Panc1 (cell line): ENCODE results near the gene RMND5A. TPM values are rescaled to one million over a fixed set of nuclear protein-coding genes. Genes with fewer than 3 reads are reported as not detected.

Experiments used
- ATAC-seq: fragments of 200-7000 bp; cut with Tn5 transposase; 2 replicates; pipeline ENCODE4 v1.9.1; 2020; ENCODE audit warnings: mild to moderate bottlenecking, moderate library complexity
- BruUV-seq: library from RNA; stranded (reverse); fragments of 400-500 nt; replicated peaks from 2 replicates; lab custom pipeline; 2021; lab: Mats Ljungman, UMichigan
- CTCF ChIA-PET: fragments of 300-600 bp; sonication (Branson Sonifier 250); formaldehyde crosslinking; loops from one replicate; lab custom pipeline; 2022; ENCODE audit warnings: antibody characterized with exemption; lab: Charles Lee
- POLR2A ChIA-PET: fragments of 300-600 bp; sonication (Branson Sonifier 250); formaldehyde crosslinking; loops from one replicate; lab custom pipeline; 2022; ENCODE audit warnings: antibody characterized with exemption; lab: Charles Lee
- DNase-seq: peaks from one replicate; pipeline ENCODE4 v3.0.0-alpha.2; 2010; ENCODE audit warnings: low read depth, low spot score
- H3K27ac ChIP-seq: 2 replicates; pipeline ENCODE4 v1.5.1; 2011; ENCODE audit warnings: mild to moderate bottlenecking, low read length, inconsistent platforms
- H3K27me3 ChIP-seq: fragments of 200-500 bp; sonication (Bioruptor generic); 2 replicates; pipeline ENCODE4 v1.6.0; 2014; ENCODE audit warnings: low read length, inconsistent platforms; ENCODE audit not compliant: control insufficient read depth, insufficient read depth
- H3K36me3 ChIP-seq: fragments of 200-500 bp; sonication (Bioruptor generic); 2 replicates; pipeline ENCODE4 v1.5.1; 2014; ENCODE audit warnings: inconsistent platforms, mild to moderate bottlenecking, low read length, moderate library complexity; ENCODE audit not compliant: control insufficient read depth, insufficient read depth
- H3K4me1 ChIP-seq: 2 replicates; pipeline ENCODE4 v1.5.1; 2011; ENCODE audit warnings: inconsistent platforms, mild to moderate bottlenecking, low read length, moderate library complexity; ENCODE audit not compliant: control insufficient read depth, insufficient read depth
- H3K4me3 ChIP-seq, 2 experiments: 2 replicates each; pipeline ENCODE4 v1.5.1; 2011 to 2012; ENCODE audit warnings: low read depth in 2 of 2, low read length in 2 of 2, mild to moderate bottlenecking in 2 of 2, inconsistent platforms in 1 of 2, moderate library complexity in 1 of 2
- H3K9me3 ChIP-seq: fragments of 200-500 bp; sonication (Bioruptor generic); 2 replicates; pipeline ENCODE4 v1.5.1; 2014; ENCODE audit warnings: low read depth, mild to moderate bottlenecking, inconsistent platforms, low read length, moderate library complexity; ENCODE audit not compliant: control insufficient read depth, insufficient read depth
- POLR2AphosphoS5 ChIP-seq: IDR thresholded peaks from 2 replicates; pipeline ENCODE4 v1.6.1; 2012; ENCODE audit warnings: mild to moderate bottlenecking, low read depth, low read length, moderate library complexity
- SIN3A ChIP-seq: IDR thresholded peaks from 2 replicates; pipeline ENCODE4 v1.6.1; 2012; ENCODE audit warnings: low read depth, mild to moderate bottlenecking, low read length, moderate library complexity, borderline replicate concordance; ENCODE audit not compliant: insufficient read depth
- TCF7L2 ChIP-seq: IDR thresholded peaks from 2 replicates; pipeline ENCODE4 v1.6.1; 2011; ENCODE audit warnings: mild to moderate bottlenecking, low read depth, low read length, inconsistent platforms
- in situ Hi-C: cut with HindIII; loops from 2 replicates; pipeline ENCODE4 v1.10.0; 2016; ENCODE audit warnings: low sequenced_read_pairs, low pct_unique_long_range_greater_than_20kb
- intact Hi-C: fragments of 100-400 bp; cut with micrococcal nuclease; formaldehyde crosslinking; loops from one replicate; pipeline ENCODE4 v1.10.0; 2022; ENCODE audit not compliant: unreplicated experiment
- total RNA-seq: library from RNA; stranded (reverse); gene quantifications from one replicate; pipeline ENCODE4 v1.2.1, GENCODE V29; 2021; ENCODE audit not compliant: unreplicated experiment
- TF ChIP-seq, protein P1 (sequence below), 2 experiments: IDR thresholded peaks; 2 replicates each; pipeline ENCODE4 v1.6.1; 2011 to 2012; ENCODE audit warnings: low read depth in 2 of 2, control low read depth in 1 of 2, low read length in 1 of 2, mild to moderate bottlenecking in 1 of 2, moderate library complexity in 1 of 2; ENCODE audit not compliant: insufficient read depth in 1 of 2
- TF ChIP-seq, protein P2 (sequence below): fragments of 450-650 bp; IDR thresholded peaks from 2 replicates; pipeline ENCODE4 v1.5.1; 2017; ENCODE audit warnings: mild to moderate bottlenecking

The RMND5A gene
- total RNA-seq, 1 experiment from 2014 or later: 42.8 TPM

DNA sequence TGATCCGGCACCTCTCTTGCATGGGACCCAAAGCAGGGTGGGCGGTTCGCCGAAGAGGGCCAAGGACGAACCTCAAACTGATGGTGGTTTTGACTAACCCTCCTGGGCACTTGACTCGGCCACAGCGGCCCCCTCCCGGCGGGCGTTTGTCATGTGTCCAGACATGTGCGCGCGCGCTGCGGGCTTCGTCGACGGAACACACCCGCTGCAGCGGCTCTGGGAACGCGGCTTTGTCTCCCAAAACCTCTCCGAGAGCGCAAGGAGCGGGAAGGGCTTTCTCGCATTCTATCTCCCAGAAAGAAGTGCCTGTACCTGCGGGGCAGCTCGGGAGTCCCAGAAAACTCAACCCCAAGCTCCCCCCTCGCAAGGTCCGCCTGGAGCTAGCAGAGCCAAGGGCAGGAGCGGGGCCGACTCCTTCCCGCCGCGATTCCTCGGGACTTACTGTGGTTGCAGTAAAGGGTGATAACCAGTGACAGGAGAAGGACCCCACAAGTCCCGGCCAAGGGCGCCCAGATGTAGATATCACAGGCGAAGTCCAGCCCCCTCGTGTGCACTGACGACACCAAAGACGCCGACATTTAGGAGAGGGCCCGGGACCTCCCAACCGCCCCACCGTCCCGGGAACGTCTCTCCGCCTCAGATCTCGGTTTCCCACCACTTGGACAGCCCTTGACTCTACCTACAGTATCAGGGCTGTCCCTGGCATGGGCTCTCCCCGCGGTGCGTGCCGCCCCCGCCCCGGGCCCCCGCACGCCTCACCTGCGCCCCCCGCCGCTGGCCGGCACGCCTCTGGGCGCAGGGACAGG lies 69.0 kb downstream of the RMND5A start:
- ChIA-PET CTCF (no interaction called here), POLR2A (no interaction called here)
- H3K4me1 ChIP-seq: no peaks in the 10 kb centered on the region
- H3K36me3 ChIP-seq: no peaks in the 10 kb centered on the region
- TF ChIP-seq, protein P1, sequence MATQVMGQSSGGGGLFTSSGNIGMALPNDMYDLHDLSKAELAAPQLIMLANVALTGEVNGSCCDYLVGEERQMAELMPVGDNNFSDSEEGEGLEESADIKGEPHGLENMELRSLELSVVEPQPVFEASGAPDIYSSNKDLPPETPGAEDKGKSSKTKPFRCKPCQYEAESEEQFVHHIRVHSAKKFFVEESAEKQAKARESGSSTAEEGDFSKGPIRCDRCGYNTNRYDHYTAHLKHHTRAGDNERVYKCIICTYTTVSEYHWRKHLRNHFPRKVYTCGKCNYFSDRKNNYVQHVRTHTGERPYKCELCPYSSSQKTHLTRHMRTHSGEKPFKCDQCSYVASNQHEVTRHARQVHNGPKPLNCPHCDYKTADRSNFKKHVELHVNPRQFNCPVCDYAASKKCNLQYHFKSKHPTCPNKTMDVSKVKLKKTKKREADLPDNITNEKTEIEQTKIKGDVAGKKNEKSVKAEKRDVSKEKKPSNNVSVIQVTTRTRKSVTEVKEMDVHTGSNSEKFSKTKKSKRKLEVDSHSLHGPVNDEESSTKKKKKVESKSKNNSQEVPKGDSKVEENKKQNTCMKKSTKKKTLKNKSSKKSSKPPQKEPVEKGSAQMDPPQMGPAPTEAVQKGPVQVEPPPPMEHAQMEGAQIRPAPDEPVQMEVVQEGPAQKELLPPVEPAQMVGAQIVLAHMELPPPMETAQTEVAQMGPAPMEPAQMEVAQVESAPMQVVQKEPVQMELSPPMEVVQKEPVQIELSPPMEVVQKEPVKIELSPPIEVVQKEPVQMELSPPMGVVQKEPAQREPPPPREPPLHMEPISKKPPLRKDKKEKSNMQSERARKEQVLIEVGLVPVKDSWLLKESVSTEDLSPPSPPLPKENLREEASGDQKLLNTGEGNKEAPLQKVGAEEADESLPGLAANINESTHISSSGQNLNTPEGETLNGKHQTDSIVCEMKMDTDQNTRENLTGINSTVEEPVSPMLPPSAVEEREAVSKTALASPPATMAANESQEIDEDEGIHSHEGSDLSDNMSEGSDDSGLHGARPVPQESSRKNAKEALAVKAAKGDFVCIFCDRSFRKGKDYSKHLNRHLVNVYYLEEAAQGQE (IDR thresholded peaks at IDR 0.05; ENCODE audit: insufficient read depth in 1 of 2, low read depth in 2 of 2, low read length in 1 of 2): no peak
- TF ChIP-seq, protein P2, sequence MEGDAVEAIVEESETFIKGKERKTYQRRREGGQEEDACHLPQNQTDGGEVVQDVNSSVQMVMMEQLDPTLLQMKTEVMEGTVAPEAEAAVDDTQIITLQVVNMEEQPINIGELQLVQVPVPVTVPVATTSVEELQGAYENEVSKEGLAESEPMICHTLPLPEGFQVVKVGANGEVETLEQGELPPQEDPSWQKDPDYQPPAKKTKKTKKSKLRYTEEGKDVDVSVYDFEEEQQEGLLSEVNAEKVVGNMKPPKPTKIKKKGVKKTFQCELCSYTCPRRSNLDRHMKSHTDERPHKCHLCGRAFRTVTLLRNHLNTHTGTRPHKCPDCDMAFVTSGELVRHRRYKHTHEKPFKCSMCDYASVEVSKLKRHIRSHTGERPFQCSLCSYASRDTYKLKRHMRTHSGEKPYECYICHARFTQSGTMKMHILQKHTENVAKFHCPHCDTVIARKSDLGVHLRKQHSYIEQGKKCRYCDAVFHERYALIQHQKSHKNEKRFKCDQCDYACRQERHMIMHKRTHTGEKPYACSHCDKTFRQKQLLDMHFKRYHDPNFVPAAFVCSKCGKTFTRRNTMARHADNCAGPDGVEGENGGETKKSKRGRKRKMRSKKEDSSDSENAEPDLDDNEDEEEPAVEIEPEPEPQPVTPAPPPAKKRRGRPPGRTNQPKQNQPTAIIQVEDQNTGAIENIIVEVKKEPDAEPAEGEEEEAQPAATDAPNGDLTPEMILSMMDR: no peak
- TF ChIP-seq TCF7L2 (no peak), POLR2AphosphoS5 (no peak), SIN3A (no peak)
- intact Hi-C loops: no loop called here
- DNase-seq: no peak
- no peak for ATAC-seq
- no peak overlapping the region for H3K27ac ChIP-seq
- H3K9me3 ChIP-seq: no peaks in the 10 kb centered on the region
- H3K27me3 ChIP-seq: peaks cover 6% of the 10 kb centered on the region
- in situ Hi-C loops: no loop called here
- no peak overlapping the region for H3K4me3 ChIP-seq
- BruUV-seq: no TSS peak

DNA sequence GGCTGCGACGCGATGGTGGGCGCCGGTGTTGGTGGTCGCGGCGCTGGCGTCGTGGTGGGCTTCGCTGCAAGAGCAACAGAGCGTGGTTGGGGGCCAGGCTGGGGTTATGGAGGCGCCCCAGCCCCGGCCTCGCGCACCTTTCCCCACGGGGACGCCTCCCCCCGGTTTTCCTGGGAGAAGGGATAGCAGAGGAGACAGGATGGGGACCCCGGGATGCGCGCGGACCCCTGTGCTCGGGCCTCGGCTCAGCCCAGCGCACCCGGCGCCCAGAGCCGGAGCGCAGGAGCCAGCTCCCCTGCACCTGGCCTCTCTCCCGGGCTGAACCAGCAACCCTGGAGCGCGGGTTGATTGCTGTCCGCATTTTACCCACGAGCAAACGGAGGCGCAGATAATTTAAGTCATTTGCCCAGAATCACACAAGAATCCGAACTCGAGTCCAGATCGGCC lies 69.6 kb downstream of the RMND5A start:
- no peak for DNase-seq
- no peak overlapping the region for H3K27ac ChIP-seq
- H3K36me3 ChIP-seq: no peaks in the 10 kb centered on the region
- intact Hi-C loops (no loop called here), in situ Hi-C loops (no loop called here)
- TF ChIP-seq POLR2AphosphoS5 (no peak), TCF7L2 (no peak), SIN3A (no peak)
- TF ChIP-seq, protein P2: no peak
- TF ChIP-seq, protein P1 (IDR thresholded peaks at IDR 0.05; ENCODE audit: insufficient read depth in 1 of 2, low read depth in 2 of 2, low read length in 1 of 2): no peak
- no peaks in the 10 kb centered on the region for H3K4me1 ChIP-seq
- no peaks in the 10 kb centered on the region for H3K9me3 ChIP-seq
- no TSS peak for BruUV-seq
- CTCF ChIA-PET: no interaction called here
- ATAC-seq: no peak
- H3K27me3 ChIP-seq: peaks cover 6% of the 10 kb centered on the region
- no peak overlapping the region for H3K4me3 ChIP-seq
- POLR2A ChIA-PET: no interaction called here
